Bronchial epithelial cell (primary cell): ENCODE data around the gene LUC7L2. TPM values are rescaled to one million over a fixed set of nuclear protein-coding genes. Genes with fewer than 3 reads are reported as not detected.
"Not testable (repeated sequence)": the region's sequence is repeated elsewhere in the genome, so short reads cannot be mapped to it uniquely, and the experiment has no call there.

ENCODE experiments used
- DNase-seq: peaks from one replicate; pipeline ENCODE4 v3.0.0-alpha.2; 2010; ENCODE audit warnings: low read depth
- FAIRE-seq: peaks from 2 replicates; lab custom pipeline; 2011; peaks lifted over from hg19 to GRCh38; lab: Jason Lieb, UNC
- H3K27me3 ChIP-seq: 2 replicates; pipeline ENCODE4 v1.5.1; 2011; ENCODE audit warnings: low read length; ENCODE audit not compliant: control insufficient read depth, insufficient read depth
- H3K36me3 ChIP-seq: 2 replicates; pipeline ENCODE4 v1.5.1; 2011; ENCODE audit warnings: low read length; ENCODE audit not compliant: control insufficient read depth, insufficient read depth
- H3K4me3 ChIP-seq: 2 replicates; pipeline ENCODE4 v1.5.1; 2011; ENCODE audit warnings: mild to moderate bottlenecking, low read depth, low read length, control low read depth
- CTCF ChIP-seq: IDR thresholded peaks from 2 replicates; pipeline ENCODE4 v1.5.1; 2011; ENCODE audit warnings: mild to moderate bottlenecking, moderate library complexity, low read length, control low read depth, inconsistent platforms; ENCODE audit not compliant: insufficient read depth, severe bottlenecking
- total RNA-seq: library from RNA; depleted of rRNA; stranded (reverse); fragments of >200 nt; gene quantifications from 2 replicates; pipeline ENCODE4 v1.2.1, GENCODE V29; 2014

Gene LUC7L2
- total RNA-seq, 1 donor from 2014 or later = 52.7 TPM

DNA sequence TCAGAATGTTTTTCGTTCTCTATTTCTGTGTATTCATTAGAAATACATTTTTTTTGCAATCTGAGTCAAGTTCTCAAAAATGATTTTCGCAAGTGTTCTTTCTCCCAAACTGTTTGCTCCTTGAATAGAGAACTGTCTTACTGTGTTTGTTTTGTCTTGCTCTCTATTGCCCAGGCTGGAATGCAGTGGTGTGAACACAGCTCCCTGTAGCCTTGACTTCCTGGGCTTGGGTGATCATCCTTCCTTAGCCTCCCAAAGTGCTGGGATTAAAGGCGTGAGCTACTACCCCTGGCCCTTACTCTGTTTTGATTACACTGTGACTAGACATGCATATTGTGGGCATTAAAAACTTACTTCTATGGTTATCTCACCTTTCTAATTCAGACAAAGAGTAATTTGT lies 56.7 kb downstream of the LUC7L2 start:
- no peak for TF ChIP-seq CTCF
- DNase-seq (no peak), FAIRE-seq (no peak)
- Histone ChIP-seq H3K4me3 (no peak overlapping the region), H3K36me3 (peaks cover 15% of the 10 kb centered on the region), H3K27me3 (no peaks in the 10 kb centered on the region)

GRCh38 chr7:139417478-139417877 lies 57.8 kb downstream of the LUC7L2 start:
- FAIRE-seq = no peak
- TF ChIP-seq CTCF = no peak
- H3K36me3 ChIP-seq = peaks cover 16% of the 10 kb centered on the region
- no peaks in the 10 kb centered on the region for H3K27me3 ChIP-seq
- no peak overlapping the region for H3K4me3 ChIP-seq
- DNase-seq = no peak

- Histone ChIP-seq H3K36me3 (peaks cover 9% of the 10 kb centered on the region), H3K27me3 (no peaks in the 10 kb centered on the region), H3K4me3 (no peak overlapping the region)
- no peak for TF ChIP-seq CTCF
- FAIRE-seq = no peak
- no peak for DNase-seq
Measured at GRCh38 chr7:139421123-139421522, 61.4 kb downstream of the LUC7L2 start.

GRCh38 chr7:139422126-139422525 lies 62.4 kb downstream of the LUC7L2 start:
- H3K36me3 ChIP-seq = peaks cover 6% of the 10 kb centered on the region
- H3K4me3 ChIP-seq = no peak overlapping the region
- no peak for DNase-seq
- FAIRE-seq = no peak
- no peak for TF ChIP-seq CTCF
- H3K27me3 ChIP-seq = no peaks in the 10 kb centered on the region

GRCh38 chr7:139423091-139423490 lies 63.4 kb downstream of the LUC7L2 start:
- FAIRE-seq (no peak), DNase-seq (no peak)
- Histone ChIP-seq H3K4me3 (no peak overlapping the region), H3K27me3 (no peaks in the 10 kb centered on the region), H3K36me3 (peaks cover 3% of the 10 kb centered on the region)
- no peak for TF ChIP-seq CTCF

DNA sequence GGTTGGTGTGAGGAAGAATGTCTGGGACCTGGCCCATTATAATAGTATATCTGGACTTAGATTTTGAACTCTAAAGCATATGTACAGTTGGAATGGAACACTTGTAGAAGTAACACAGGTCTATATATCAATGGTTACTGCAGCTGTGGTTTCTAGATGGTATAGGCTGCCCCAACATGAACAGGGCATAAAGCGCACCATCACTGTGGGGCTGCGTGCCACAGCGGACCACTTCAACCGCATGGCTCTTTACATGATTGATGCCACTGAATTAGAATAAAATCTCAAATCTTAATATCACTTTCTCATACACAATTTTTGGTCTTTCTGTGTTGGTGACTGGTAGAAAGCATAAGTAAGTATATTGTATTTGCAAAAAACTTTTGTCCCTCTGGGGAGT lies 64.3 kb downstream of the LUC7L2 start:
- FAIRE-seq (no peak), DNase-seq (no peak)
- no peak for TF ChIP-seq CTCF
- H3K36me3 ChIP-seq = peaks cover 1% of the 10 kb centered on the region
- no peak overlapping the region for H3K4me3 ChIP-seq
- no peaks in the 10 kb centered on the region for H3K27me3 ChIP-seq

GRCh38 chr7:139425701-139426100 lies 66.0 kb downstream of the LUC7L2 start:
- not testable (repeated sequence) for H3K4me3 ChIP-seq, FAIRE-seq, DNase-seq, H3K36me3 ChIP-seq, H3K27me3 ChIP-seq
